Lung (tissue), 12 donors: ENCODE results near the gene THAP3. TPM values are rescaled to one million over a fixed set of nuclear protein-coding genes. Genes with fewer than 3 reads are reported as not detected.

Source experiments
- ATAC-seq: fragments of 200-7000 bp; cut with Tn5 transposase; one replicate; pipeline ENCODE4 v1.9.1; 2020; ENCODE audit warnings: moderate number of reproducible peaks; ENCODE audit not compliant: insufficient read depth, low FRiP score
- DNase-seq, 3 donors: peaks; one replicate each; pipeline ENCODE4 v3.0.0-alpha.2; 2013 to 2017
- H3K27ac ChIP-seq, 2 donors: one replicate each; pipeline ENCODE4 v1.5.1; 2013; ENCODE audit warnings: mild to moderate bottlenecking in 2 of 2, moderate library complexity in 2 of 2, control low read depth in 1 of 2, inconsistent platforms in 1 of 2, low read depth in 1 of 2, low read length in 1 of 2
- H3K27me3 ChIP-seq, 3 donors: one replicate each; pipeline ENCODE4 v1.5.1; 2013; ENCODE audit warnings: low read length in 2 of 3; ENCODE audit not compliant: control insufficient read depth in 3 of 3, insufficient read depth in 3 of 3
- H3K36me3 ChIP-seq, 4 donors: one replicate each; pipeline ENCODE4 v1.5.1; 2013; ENCODE audit warnings: low read length in 4 of 4, mild to moderate bottlenecking in 1 of 4, moderate library complexity in 1 of 4; ENCODE audit not compliant: control insufficient read depth in 4 of 4, insufficient read depth in 4 of 4
- H3K4me1 ChIP-seq, 5 donors: one replicate each; pipeline ENCODE4 v1.5.1; 2013; ENCODE audit warnings: low read length in 5 of 5, mild to moderate bottlenecking in 2 of 5, moderate library complexity in 1 of 5; ENCODE audit not compliant: control insufficient read depth in 5 of 5, insufficient read depth in 5 of 5
- H3K4me3 ChIP-seq: one replicate; pipeline ENCODE4 v1.5.1; 2013; ENCODE audit warnings: mild to moderate bottlenecking, control low read depth, moderate library complexity
- H3K9ac ChIP-seq, 2 donors: one replicate each; pipeline ENCODE4 v1.5.1; 2013; ENCODE audit warnings: low read length in 2 of 2, control low read depth in 1 of 2; ENCODE audit not compliant: insufficient read depth in 1 of 2
- H3K9me3 ChIP-seq, 4 donors: one replicate each; pipeline ENCODE4 v1.5.1; 2013; ENCODE audit warnings: low read length in 3 of 4, mild to moderate bottlenecking in 1 of 4, moderate library complexity in 1 of 4; ENCODE audit not compliant: control insufficient read depth in 4 of 4, insufficient read depth in 3 of 4
- WGBS, 2 donors: extraction: QIAGEN DNeasy Blood & Tissue Kit; methylation state at CpG; one replicate each; pipeline ENCODE4 v1.1.7; 2013; 5-methylcytosine and 5-hydroxymethylcytosine counted together
- polyA plus RNA-seq, 2 donors: library from polyadenylated mRNA; stranded (reverse); fragments of 200-250 nt; gene quantifications; one replicate each; pipeline ENCODE4 v1.2.1, GENCODE V29; 2013
- total RNA-seq, 2 donors: library from RNA; depleted of rRNA in 1 of 2; stranded (reverse); fragments of >200 nt in 1 of 2; gene quantifications; one replicate each; pipeline ENCODE4 v1.2.1, GENCODE V29; 2014 to 2021
- TF ChIP-seq, protein P1 (sequence below): IDR thresholded peaks from 2 replicates; pipeline ENCODE4 v1.5.1; 2012; ENCODE audit warnings: mild to moderate bottlenecking; ENCODE audit errors: control extremely low read depth, extremely low read depth
- donor health status: control.
- donor health status: control.
- donor health status: Bipolar disorder and iron deficiency.
- donor health status: healthy.
- donor health status: DM: yes; HTN: yes; CAD: no.

THAP3 gene
- total and polyA plus RNA-seq, 4 donors, result 12.6 to 26.5 (median 20.8) TPM

DNA sequence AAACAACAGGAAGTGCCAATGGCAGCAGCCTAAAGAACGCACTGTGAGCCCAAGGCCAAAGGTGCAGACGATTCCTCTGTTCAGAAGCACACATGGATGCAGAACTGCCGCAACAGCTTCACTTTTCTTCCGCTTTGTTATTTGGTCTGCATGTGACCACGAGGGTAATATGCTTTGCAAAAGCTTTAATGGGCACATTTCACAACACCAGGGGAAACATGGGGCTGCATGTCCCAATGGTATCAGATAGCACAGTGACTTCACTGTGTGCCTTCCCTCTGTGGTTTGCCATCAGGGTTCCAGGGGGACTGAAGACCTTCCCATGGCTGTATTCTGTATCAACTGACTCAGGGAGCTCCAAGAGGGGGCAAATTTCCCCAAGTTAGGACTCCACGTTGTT is 28.3 kb downstream of the THAP3 start:
- H3K27ac ChIP-seq, result no peak overlapping the region
- H3K9me3 ChIP-seq, result no peaks in the 10 kb centered on the region
- H3K27me3 ChIP-seq, result no peaks in the 10 kb centered on the region
- WGBS, 2 donors, result 39 to 79% methylated on average over 6 of the region's 6 CpGs
- no peak overlapping the region for H3K4me3 ChIP-seq
- DNase-seq (no peak), ATAC-seq (no peak)
- TF ChIP-seq, protein P1, sequence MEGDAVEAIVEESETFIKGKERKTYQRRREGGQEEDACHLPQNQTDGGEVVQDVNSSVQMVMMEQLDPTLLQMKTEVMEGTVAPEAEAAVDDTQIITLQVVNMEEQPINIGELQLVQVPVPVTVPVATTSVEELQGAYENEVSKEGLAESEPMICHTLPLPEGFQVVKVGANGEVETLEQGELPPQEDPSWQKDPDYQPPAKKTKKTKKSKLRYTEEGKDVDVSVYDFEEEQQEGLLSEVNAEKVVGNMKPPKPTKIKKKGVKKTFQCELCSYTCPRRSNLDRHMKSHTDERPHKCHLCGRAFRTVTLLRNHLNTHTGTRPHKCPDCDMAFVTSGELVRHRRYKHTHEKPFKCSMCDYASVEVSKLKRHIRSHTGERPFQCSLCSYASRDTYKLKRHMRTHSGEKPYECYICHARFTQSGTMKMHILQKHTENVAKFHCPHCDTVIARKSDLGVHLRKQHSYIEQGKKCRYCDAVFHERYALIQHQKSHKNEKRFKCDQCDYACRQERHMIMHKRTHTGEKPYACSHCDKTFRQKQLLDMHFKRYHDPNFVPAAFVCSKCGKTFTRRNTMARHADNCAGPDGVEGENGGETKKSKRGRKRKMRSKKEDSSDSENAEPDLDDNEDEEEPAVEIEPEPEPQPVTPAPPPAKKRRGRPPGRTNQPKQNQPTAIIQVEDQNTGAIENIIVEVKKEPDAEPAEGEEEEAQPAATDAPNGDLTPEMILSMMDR, result no peak
- peaks cover 8 to 28% (median 12%) of the 10 kb centered on the region in 4 donors for H3K36me3 ChIP-seq
- no peaks in the 10 kb centered on the region for H3K4me1 ChIP-seq
- H3K9ac ChIP-seq, result no peak overlapping the region

DNA sequence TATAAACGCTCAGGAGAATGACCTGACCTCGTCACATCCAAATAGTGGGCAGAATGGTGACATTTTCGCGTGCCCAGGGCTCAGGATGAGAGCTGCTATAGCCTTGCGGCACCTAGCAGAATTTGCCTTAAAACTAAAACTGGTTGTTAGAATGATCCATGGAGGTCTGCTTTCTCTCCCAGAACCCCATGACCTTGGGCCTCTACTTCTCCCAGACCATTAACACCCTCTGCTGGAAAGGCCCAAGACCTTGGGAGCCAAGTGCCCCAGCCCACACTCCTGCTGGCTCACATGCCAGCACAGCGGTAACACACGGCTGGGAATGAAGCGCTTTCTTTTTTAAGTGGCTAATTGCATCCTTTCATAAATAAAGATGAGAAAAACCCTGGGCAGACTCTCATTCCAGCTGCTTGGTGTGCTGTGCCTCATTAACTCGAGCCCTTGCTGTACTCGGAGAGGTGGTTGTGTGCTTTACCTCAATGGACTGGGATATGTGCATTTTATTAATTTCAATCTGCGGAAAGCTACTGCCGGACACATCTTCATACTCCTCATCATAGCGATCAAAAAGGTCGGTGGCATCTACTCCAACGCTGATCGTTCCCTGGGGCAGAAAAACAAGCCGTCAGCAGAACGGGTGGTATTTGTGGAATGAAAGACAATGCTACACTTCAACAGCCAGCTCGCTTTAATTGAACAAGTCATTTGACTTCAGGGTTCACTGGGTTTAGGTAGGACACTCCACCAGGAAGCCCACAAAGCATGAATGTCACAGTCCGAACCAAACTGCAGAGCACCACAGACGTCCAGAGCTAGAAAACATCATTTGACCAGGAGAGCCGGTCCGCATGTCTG is 29.0 kb downstream of the THAP3 start:
- Histone ChIP-seq H3K9ac (no peak overlapping the region), H3K4me3 (no peak overlapping the region), H3K27ac (no peak overlapping the region), H3K4me1 (no peaks in the 10 kb centered on the region), H3K36me3 (peaks cover 8 to 28% (median 13%) of the 10 kb centered on the region in 4 donors), H3K27me3 (no peaks in the 10 kb centered on the region), H3K9me3 (no peaks in the 10 kb centered on the region)
- DNase-seq (no peak), ATAC-seq (no peak)
- 93 to 94% methylated on average over 23 of the region's 23 CpGs for WGBS, 2 donors
- TF ChIP-seq, protein P1, result no peak

DNA sequence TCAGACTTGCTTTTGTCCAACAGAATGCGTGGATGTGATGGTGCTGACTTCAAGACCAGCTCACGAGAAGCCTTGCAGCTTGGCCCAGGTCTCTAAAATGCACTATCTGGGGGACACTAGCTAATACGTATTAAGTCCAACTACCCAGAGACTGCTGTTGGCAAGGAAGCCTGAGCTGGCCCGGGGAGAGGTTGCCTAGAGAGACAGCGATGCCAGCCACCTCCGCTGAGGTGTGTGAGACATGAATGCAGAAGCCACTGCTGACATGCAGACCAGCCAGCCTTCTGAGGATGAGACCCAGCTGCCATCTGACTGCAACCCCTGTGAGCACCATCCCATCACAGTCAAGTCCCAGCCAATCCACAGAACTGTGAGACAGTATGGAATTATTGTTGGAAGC is 32.5 kb downstream of the THAP3 start:
- Histone ChIP-seq H3K4me1 (peaks cover 0 to 3% (median 0%) of the 10 kb centered on the region in 5 donors), H3K9ac (no peak overlapping the region), H3K27me3 (no peaks in the 10 kb centered on the region), H3K4me3 (no peak overlapping the region), H3K9me3 (no peaks in the 10 kb centered on the region), H3K36me3 (peaks cover 6 to 15% (median 11%) of the 10 kb centered on the region in 4 donors), H3K27ac (no peak overlapping the region)
- TF ChIP-seq, protein P1, result no peak
- DNase-seq (no peak), ATAC-seq (no peak)
- 91 to 93% methylated on average over 6 of the region's 6 CpGs for WGBS, 2 donors
